Measurements from ENCODE around the gene ACSM5. TPM values are rescaled to one million over a fixed set of nuclear protein-coding genes. Genes with fewer than 3 reads are reported as not detected.

The ACSM5 gene
- total and polyA plus RNA-seq, 4 donors = 4.2 to 240 (median 156) TPM

DNA sequence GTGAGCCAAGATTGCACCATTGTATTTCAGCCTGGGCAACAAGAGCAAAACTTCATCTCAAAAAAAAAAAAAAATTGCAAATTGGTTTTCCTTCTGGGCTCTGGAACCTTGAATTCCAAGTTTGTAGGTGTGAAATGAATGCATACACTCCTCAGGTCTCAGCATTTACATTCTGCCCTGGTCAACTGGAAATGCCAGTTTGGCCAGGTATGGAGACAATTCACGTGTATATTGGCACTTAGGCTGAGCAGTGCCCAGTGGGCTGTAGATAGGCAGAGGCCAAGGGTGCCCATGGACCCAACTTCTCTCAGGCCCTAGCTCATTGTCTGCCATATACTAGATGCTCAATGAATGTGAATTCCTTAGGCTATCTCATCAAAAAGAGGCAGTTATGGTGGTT lies 20.5 kb upstream of the ACSM5 start:
- WGBS = 92% methylated on average over 1 of the region's 1 CpG
- Histone ChIP-seq H3K4me1 (ENCODE audit: control insufficient read depth in 4 of 4, insufficient read depth in 4 of 4, low read length in 3 of 4) (peaks cover 0 to 22% (median 16%) of the 10 kb centered on the region in 4 donors), H3K27me3 (ENCODE audit: control insufficient read depth in 4 of 4, insufficient read depth in 4 of 4, low read length in 3 of 4) (no peaks in the 10 kb centered on the region), H3K36me3 (ENCODE audit: control insufficient read depth in 4 of 4, insufficient read depth in 3 of 4, low read depth in 1 of 4, low read length in 3 of 4) (no peaks in the 10 kb centered on the region), H3K27ac (ENCODE audit: low read depth in 1 of 2, low read length in 2 of 2) (no peak overlapping the region), H3K9ac (ENCODE audit: low read depth in 1 of 2, low read length in 2 of 2) (no peak overlapping the region), H3K9me3 (ENCODE audit: control insufficient read depth in 4 of 4, low read length in 3 of 4) (no peaks in the 10 kb centered on the region), H3K4me3 (ENCODE audit: low read depth in 1 of 3, low read length in 3 of 3) (no peak overlapping the region)
- no peak for TF ChIP-seq FOXA2 (IDR thresholded peaks at IDR 0.05)
- TF ChIP-seq, protein P1, sequence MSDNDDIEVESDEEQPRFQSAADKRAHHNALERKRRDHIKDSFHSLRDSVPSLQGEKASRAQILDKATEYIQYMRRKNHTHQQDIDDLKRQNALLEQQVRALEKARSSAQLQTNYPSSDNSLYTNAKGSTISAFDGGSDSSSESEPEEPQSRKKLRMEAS (IDR thresholded peaks at IDR 0.05) = no peak
- TF ChIP-seq, protein P2, sequence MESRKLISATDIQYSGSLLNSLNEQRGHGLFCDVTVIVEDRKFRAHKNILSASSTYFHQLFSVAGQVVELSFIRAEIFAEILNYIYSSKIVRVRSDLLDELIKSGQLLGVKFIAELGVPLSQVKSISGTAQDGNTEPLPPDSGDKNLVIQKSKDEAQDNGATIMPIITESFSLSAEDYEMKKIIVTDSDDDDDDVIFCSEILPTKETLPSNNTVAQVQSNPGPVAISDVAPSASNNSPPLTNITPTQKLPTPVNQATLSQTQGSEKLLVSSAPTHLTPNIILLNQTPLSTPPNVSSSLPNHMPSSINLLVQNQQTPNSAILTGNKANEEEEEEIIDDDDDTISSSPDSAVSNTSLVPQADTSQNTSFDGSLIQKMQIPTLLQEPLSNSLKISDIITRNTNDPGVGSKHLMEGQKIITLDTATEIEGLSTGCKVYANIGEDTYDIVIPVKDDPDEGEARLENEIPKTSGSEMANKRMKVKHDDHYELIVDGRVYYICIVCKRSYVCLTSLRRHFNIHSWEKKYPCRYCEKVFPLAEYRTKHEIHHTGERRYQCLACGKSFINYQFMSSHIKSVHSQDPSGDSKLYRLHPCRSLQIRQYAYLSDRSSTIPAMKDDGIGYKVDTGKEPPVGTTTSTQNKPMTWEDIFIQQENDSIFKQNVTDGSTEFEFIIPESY (IDR thresholded peaks at IDR 0.05) = no peak
- TF ChIP-seq HNF4A (conservative IDR thresholded peaks at IDR 0.05) = no peak
- TF ChIP-seq, protein P3, sequence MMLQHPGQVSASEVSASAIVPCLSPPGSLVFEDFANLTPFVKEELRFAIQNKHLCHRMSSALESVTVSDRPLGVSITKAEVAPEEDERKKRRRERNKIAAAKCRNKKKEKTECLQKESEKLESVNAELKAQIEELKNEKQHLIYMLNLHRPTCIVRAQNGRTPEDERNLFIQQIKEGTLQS (IDR thresholded peaks at IDR 0.05) = no peak
- no peak for TF ChIP-seq RXRA (IDR thresholded peaks at IDR 0.05)
- no peak for TF ChIP-seq GABPA (IDR thresholded peaks at IDR 0.05 in 1 of 2, conservative IDR thresholded peaks at IDR 0.05 in 1 of 2)
- no peak for TF ChIP-seq YY1 (IDR thresholded peaks at IDR 0.05)
- TF ChIP-seq FOXA1 (IDR thresholded peaks at IDR 0.05) = no peak
- TF ChIP-seq EGR1 (IDR thresholded peaks at IDR 0.05; ENCODE audit: low read depth in 2 of 2) = no peak
- TF ChIP-seq, protein P4, sequence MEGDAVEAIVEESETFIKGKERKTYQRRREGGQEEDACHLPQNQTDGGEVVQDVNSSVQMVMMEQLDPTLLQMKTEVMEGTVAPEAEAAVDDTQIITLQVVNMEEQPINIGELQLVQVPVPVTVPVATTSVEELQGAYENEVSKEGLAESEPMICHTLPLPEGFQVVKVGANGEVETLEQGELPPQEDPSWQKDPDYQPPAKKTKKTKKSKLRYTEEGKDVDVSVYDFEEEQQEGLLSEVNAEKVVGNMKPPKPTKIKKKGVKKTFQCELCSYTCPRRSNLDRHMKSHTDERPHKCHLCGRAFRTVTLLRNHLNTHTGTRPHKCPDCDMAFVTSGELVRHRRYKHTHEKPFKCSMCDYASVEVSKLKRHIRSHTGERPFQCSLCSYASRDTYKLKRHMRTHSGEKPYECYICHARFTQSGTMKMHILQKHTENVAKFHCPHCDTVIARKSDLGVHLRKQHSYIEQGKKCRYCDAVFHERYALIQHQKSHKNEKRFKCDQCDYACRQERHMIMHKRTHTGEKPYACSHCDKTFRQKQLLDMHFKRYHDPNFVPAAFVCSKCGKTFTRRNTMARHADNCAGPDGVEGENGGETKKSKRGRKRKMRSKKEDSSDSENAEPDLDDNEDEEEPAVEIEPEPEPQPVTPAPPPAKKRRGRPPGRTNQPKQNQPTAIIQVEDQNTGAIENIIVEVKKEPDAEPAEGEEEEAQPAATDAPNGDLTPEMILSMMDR (IDR thresholded peaks at IDR 0.05; ENCODE audit: low read depth, low read length, missing input control) = no peak
- TF ChIP-seq SP1 (IDR thresholded peaks at IDR 0.05) = no peak
- TF ChIP-seq HNF4G (IDR thresholded peaks at IDR 0.05) = no peak
- DNase-seq (ENCODE audit: low spot score) = no peak

DNA sequence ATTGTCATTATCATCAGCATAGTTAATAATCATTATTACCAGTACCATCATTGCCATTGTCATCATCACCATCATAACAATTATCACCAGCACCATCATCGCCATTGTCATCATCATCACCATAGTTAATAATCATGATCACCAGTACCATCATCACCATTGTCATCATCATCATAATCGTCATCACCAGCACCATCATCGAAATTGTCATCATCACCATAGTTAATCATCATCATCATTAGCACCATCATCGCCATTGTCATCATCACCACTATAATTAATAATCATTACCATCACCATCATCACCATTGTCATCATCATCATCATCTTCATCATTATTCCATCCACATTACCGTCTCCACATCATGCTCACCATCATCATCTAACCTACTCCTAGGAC lies 18.3 kb upstream of the ACSM5 start:
- no peak overlapping the region for H3K27ac ChIP-seq (ENCODE audit: low read depth in 1 of 2, low read length in 2 of 2)
- no peak overlapping the region for H3K4me3 ChIP-seq (ENCODE audit: low read depth in 1 of 3, low read length in 3 of 3)
- WGBS = 96% methylated on average over 5 of the region's 5 CpGs
- TF ChIP-seq, protein P5, sequence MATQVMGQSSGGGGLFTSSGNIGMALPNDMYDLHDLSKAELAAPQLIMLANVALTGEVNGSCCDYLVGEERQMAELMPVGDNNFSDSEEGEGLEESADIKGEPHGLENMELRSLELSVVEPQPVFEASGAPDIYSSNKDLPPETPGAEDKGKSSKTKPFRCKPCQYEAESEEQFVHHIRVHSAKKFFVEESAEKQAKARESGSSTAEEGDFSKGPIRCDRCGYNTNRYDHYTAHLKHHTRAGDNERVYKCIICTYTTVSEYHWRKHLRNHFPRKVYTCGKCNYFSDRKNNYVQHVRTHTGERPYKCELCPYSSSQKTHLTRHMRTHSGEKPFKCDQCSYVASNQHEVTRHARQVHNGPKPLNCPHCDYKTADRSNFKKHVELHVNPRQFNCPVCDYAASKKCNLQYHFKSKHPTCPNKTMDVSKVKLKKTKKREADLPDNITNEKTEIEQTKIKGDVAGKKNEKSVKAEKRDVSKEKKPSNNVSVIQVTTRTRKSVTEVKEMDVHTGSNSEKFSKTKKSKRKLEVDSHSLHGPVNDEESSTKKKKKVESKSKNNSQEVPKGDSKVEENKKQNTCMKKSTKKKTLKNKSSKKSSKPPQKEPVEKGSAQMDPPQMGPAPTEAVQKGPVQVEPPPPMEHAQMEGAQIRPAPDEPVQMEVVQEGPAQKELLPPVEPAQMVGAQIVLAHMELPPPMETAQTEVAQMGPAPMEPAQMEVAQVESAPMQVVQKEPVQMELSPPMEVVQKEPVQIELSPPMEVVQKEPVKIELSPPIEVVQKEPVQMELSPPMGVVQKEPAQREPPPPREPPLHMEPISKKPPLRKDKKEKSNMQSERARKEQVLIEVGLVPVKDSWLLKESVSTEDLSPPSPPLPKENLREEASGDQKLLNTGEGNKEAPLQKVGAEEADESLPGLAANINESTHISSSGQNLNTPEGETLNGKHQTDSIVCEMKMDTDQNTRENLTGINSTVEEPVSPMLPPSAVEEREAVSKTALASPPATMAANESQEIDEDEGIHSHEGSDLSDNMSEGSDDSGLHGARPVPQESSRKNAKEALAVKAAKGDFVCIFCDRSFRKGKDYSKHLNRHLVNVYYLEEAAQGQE (IDR thresholded peaks at IDR 0.05) = no peak
- TF ChIP-seq RXRA (IDR thresholded peaks at IDR 0.05) = no peak
- no peak for TF ChIP-seq NR2F2 (IDR thresholded peaks at IDR 0.05)
- H3K9ac ChIP-seq (ENCODE audit: low read depth in 1 of 2, low read length in 2 of 2) = no peak overlapping the region
- peaks cover 0 to 25% (median 16%) of the 10 kb centered on the region in 4 donors for H3K4me1 ChIP-seq (ENCODE audit: control insufficient read depth in 4 of 4, insufficient read depth in 4 of 4, low read length in 3 of 4)
- no peaks in the 10 kb centered on the region for H3K36me3 ChIP-seq (ENCODE audit: control insufficient read depth in 4 of 4, insufficient read depth in 3 of 4, low read depth in 1 of 4, low read length in 3 of 4)
- H3K27me3 ChIP-seq (ENCODE audit: control insufficient read depth in 4 of 4, insufficient read depth in 4 of 4, low read length in 3 of 4) = no peaks in the 10 kb centered on the region
- DNase-seq (ENCODE audit: low spot score) = no peak
- H3K9me3 ChIP-seq (ENCODE audit: control insufficient read depth in 4 of 4, low read length in 3 of 4) = no peaks in the 10 kb centered on the region
